CD14-positive monocyte (primary cell): ENCODE measurements around the gene IZUMO4. TPM values are rescaled to one million over a fixed set of nuclear protein-coding genes. Genes with fewer than 3 reads are reported as not detected.

Source experiments
- DNase-seq, 3 donors: peaks; one replicate each; pipeline ENCODE4 v3.0.0-alpha.2; 2011 to 2022
- H2AFZ ChIP-seq: 2 replicates; pipeline ENCODE4 v1.6.0; 2012; ENCODE audit warnings: mild to moderate bottlenecking, low read depth, low read length, inconsistent platforms; ENCODE audit not compliant: insufficient read depth, poor library complexity, severe bottlenecking
- H3K27ac ChIP-seq, 2 donors: 1 replicate in 1 of 2; 2 replicates in 1 of 2; pipeline ENCODE4 v1.5.1; 2012 to 2013; ENCODE audit warnings: low read length in 2 of 2, control low read depth in 1 of 2, inconsistent platforms in 1 of 2, low read depth in 1 of 2, mild to moderate bottlenecking in 1 of 2
- H3K27me3 ChIP-seq, 2 donors: one replicate each; pipeline versions ENCODE4 v1.6.0 to v1.6.1; 2011 to 2013; ENCODE audit warnings: low read length in 2 of 2; ENCODE audit not compliant: control insufficient read depth in 2 of 2, insufficient read depth in 2 of 2
- H3K36me3 ChIP-seq, 2 donors: replicated peaks in 1 of 2; 1 replicate in 1 of 2; 2 replicates in 1 of 2; pipeline versions ENCODE4 v1.5.1 to v1.6.1; 2012 to 2013; ENCODE audit warnings: low read length in 2 of 2, control low read depth in 1 of 2, inconsistent platforms in 1 of 2, mild to moderate bottlenecking in 1 of 2; ENCODE audit not compliant: insufficient read depth in 2 of 2, control insufficient read depth in 1 of 2
- H3K4me1 ChIP-seq, 2 donors: 1 replicate in 1 of 2; 2 replicates in 1 of 2; pipeline versions ENCODE4 v1.5.1 to v1.6.1; 2012 to 2013; ENCODE audit warnings: low read length in 2 of 2, control low read depth in 1 of 2, inconsistent platforms in 1 of 2, mild to moderate bottlenecking in 1 of 2, moderate library complexity in 1 of 2; ENCODE audit not compliant: insufficient read depth in 2 of 2, control insufficient read depth in 1 of 2
- H3K4me2 ChIP-seq: replicated peaks from 2 replicates; pipeline ENCODE3; 2012; ENCODE audit warnings: low read length, moderate library complexity, mild to moderate bottlenecking; ENCODE audit not compliant: poor library complexity, severe bottlenecking; ENCODE audit errors: extremely low read depth
- H3K4me3 ChIP-seq, 3 experiments: fragments of 200-600 bp in 1 of 3; sonication (generic) in 1 of 3; replicated peaks in 1 of 3; 1 replicate in 2 of 3; 2 replicates in 1 of 3; pipeline ENCODE4 v1.5.1; 2011 to 2013; ENCODE audit warnings: low read length in 3 of 3, mild to moderate bottlenecking in 3 of 3, control low read depth in 2 of 3, low read depth in 2 of 3, inconsistent platforms in 1 of 3, moderate library complexity in 1 of 3
- H3K79me2 ChIP-seq: 2 replicates; pipeline ENCODE4 v1.6.0; 2012; ENCODE audit warnings: mild to moderate bottlenecking, control low read depth, inconsistent platforms, low read length, moderate library complexity; ENCODE audit not compliant: insufficient read depth
- H3K9ac ChIP-seq: 2 replicates; pipeline ENCODE4 v1.6.0; 2017; ENCODE audit warnings: low read length, mild to moderate bottlenecking; ENCODE audit not compliant: insufficient read depth, poor library complexity, severe bottlenecking
- H3K9me3 ChIP-seq, 2 donors: replicated peaks in 1 of 2; 1 replicate in 1 of 2; 2 replicates in 1 of 2; pipeline versions ENCODE4 v1.5.1 to v1.6.1; 2012 to 2013; ENCODE audit warnings: low read length in 2 of 2, control low read depth in 1 of 2; ENCODE audit not compliant: control insufficient read depth in 1 of 2, insufficient read depth in 1 of 2
- H4K20me1 ChIP-seq: 2 replicates; pipeline ENCODE4 v1.6.0; 2012; ENCODE audit warnings: mild to moderate bottlenecking, low read length, control low read depth, moderate library complexity; ENCODE audit not compliant: insufficient read depth
- H3K27ac Mint-ChIP-seq, 7 donors: one replicate each; pipeline ENCODE4 v1.8.0; 2020; ENCODE audit warnings: mild to moderate bottlenecking in 7 of 7, mixed read lengths in 7 of 7, moderate library complexity in 6 of 7, inconsistent platforms in 2 of 7
- H3K27me3 Mint-ChIP-seq, 3 donors: one replicate each; pipeline ENCODE4 v1.8.0; 2021 to 2022; ENCODE audit warnings: low read depth in 3 of 3, mild to moderate bottlenecking in 3 of 3, mixed read lengths in 3 of 3, moderate library complexity in 3 of 3, inconsistent platforms in 1 of 3
- H3K36me3 Mint-ChIP-seq, 2 donors: one replicate each; pipeline ENCODE4 v1.8.0; 2020; ENCODE audit warnings: mixed read lengths in 2 of 2, inconsistent platforms in 1 of 2, mild to moderate bottlenecking in 1 of 2
- H3K4me1 Mint-ChIP-seq: one replicate; pipeline ENCODE4 v1.8.0; 2020; ENCODE audit warnings: mild to moderate bottlenecking, mixed read lengths
- H3K4me3 Mint-ChIP-seq, 2 donors: one replicate each; pipeline ENCODE4 v1.8.0; 2020; ENCODE audit warnings: mild to moderate bottlenecking in 2 of 2, mixed read lengths in 2 of 2, moderate library complexity in 1 of 2
- H3K9me3 Mint-ChIP-seq, 7 donors: one replicate each; pipeline ENCODE4 v1.8.0; 2020 to 2022; ENCODE audit warnings: mixed read lengths in 7 of 7, mild to moderate bottlenecking in 6 of 7, moderate library complexity in 6 of 7, inconsistent platforms in 2 of 7
- CTCF ChIP-seq: fragments of 200-600 bp; IDR thresholded peaks from one replicate; pipeline ENCODE4 v1.8.0; 2022; ENCODE audit warnings: antibody characterized with exemption, mild to moderate bottlenecking
- WGBS: methylation state at CpG from one replicate; pipeline ENCODE4 v1.1.5; 2013; ENCODE audit warnings: missing lambda C conversion rate; ENCODE audit not compliant: insufficient coverage; 5-methylcytosine and 5-hydroxymethylcytosine counted together
- intact Hi-C, 2 donors: fragments of 100-400 bp; cut with micrococcal nuclease; formaldehyde crosslinking; loops; one replicate each; pipeline versions ENCODE4 v1.15.0 to v1.15.1; 2023
- polyA plus RNA-seq, 3 donors: library from polyadenylated mRNA; depleted of rRNA in 1 of 3; unstranded in 2 of 3; stranded (reverse) in 1 of 3; fragments of 300-500 nt in 2 of 3; fragments of >200 nt in 1 of 3; fragmentation: Illumina TruSeq in 2 of 3; gene quantifications; 1 replicate in 2 of 3; 2 replicates in 1 of 3; pipeline ENCODE4 v1.2.3, GENCODE V29; 2012 to 2021

Gene IZUMO4
- polyA plus RNA-seq, 3 donors = 0.41 to 17.5 (median 0.80) TPM

- Mint-ChIP-seq H3K4me1 (no peaks in the 10 kb centered on the region), H3K27me3 (peaks cover 0 to 3% (median 2%) of the 10 kb centered on the region in 3 donors), H3K36me3 (peaks cover 72 to 97% of the 10 kb centered on the region in 2 donors), H3K4me3 (no peak overlapping the region), H3K9me3 (peaks cover 5 to 15% (median 12%) of the 10 kb centered on the region in 7 donors), H3K27ac (peak overlapping the region in 2 of 7 donors; percentile 0 to 50)
- Histone ChIP-seq H3K79me2 (peaks cover 19% of the 10 kb centered on the region), H3K9me3 (peaks cover 10 to 21% of the 10 kb centered on the region in 2 donors), H3K9ac (no peak overlapping the region), H4K20me1 (peaks cover 61% of the 10 kb centered on the region), H3K36me3 (peaks cover 83 to 99% of the 10 kb centered on the region in 2 donors), H3K4me1 (no peaks in the 10 kb centered on the region), H3K27ac (no peak overlapping the region), H2AFZ (no peak overlapping the region), H3K27me3 (no peaks in the 10 kb centered on the region), H3K4me3 (no peak overlapping the region), H3K4me2 (no peak overlapping the region)
- no peak for DNase-seq
- no peak for TF ChIP-seq CTCF
- WGBS = 98% methylated on average over 19 of the region's 23 CpGs
- intact Hi-C loops = no loop called here
Observed at GRCh38 chr19:2108251-2109016, 11.7 kb downstream of the IZUMO4 start.

- Mint-ChIP-seq H3K27me3 (peaks cover 0 to 3% (median 2%) of the 10 kb centered on the region in 3 donors), H3K4me3 (no peak overlapping the region), H3K4me1 (no peaks in the 10 kb centered on the region), H3K9me3 (peaks cover 5 to 15% (median 12%) of the 10 kb centered on the region in 7 donors), H3K36me3 (peaks cover 72 to 97% of the 10 kb centered on the region in 2 donors), H3K27ac (no peak overlapping the region)
- H3K79me2 ChIP-seq = peaks cover 11% of the 10 kb centered on the region
- no peak overlapping the region for H3K9ac ChIP-seq
- no peak overlapping the region for H3K4me3 ChIP-seq
- H3K27ac ChIP-seq = no peak overlapping the region
- peaks cover 90 to 99% of the 10 kb centered on the region in 2 donors for H3K36me3 ChIP-seq
- no peak for DNase-seq
- no peak overlapping the region for H2AFZ ChIP-seq
- WGBS = 95% methylated on average over 27 of the region's 31 CpGs
- peaks cover 10 to 21% of the 10 kb centered on the region in 2 donors for H3K9me3 ChIP-seq
- H3K27me3 ChIP-seq = no peaks in the 10 kb centered on the region
- peaks cover 57% of the 10 kb centered on the region for H4K20me1 ChIP-seq
- no peaks in the 10 kb centered on the region for H3K4me1 ChIP-seq
- no peak overlapping the region for H3K4me2 ChIP-seq
- TF ChIP-seq CTCF = no peak
- intact Hi-C loops = no loop called here
Observed at GRCh38 chr19:2109046-2109864, 12.5 kb downstream of the IZUMO4 start.
